Stimulated activated memory B cell treated with anti-CD40 and anti-IgM and Interleukin-4, amounts not matched to agents 10 μg/mL and 1 μg/mL and 100 μg/mL, for 72 hours (primary cell): Measurements from ENCODE around the gene MYOM1.
"Not testable (repeated sequence)": the region's sequence is repeated elsewhere in the genome, so short reads cannot be mapped to it uniquely, and the experiment has no call there.

Experiments
- ATAC-seq: fragments of 150-1000 bp; cut with Tn5 transposase; 2 replicates; pipeline ENCODE4 v1.10.0; 2021
- H3K27ac Mint-ChIP-seq: one replicate; pipeline ENCODE4 v1.8.0; 2022; ENCODE audit warnings: mild to moderate bottlenecking, mixed read lengths
- H3K27me3 Mint-ChIP-seq: one replicate; pipeline ENCODE4 v1.8.0; 2022; ENCODE audit warnings: mixed read lengths
- H3K36me3 Mint-ChIP-seq: one replicate; pipeline ENCODE4 v1.8.0; 2022; ENCODE audit warnings: mixed read lengths
- H3K4me1 Mint-ChIP-seq: one replicate; pipeline ENCODE4 v1.8.0; 2022; ENCODE audit warnings: mixed read lengths
- H3K4me3 Mint-ChIP-seq: one replicate; pipeline ENCODE4 v1.8.0; 2022; ENCODE audit warnings: mild to moderate bottlenecking, moderate library complexity, mixed read lengths
- H3K9me3 Mint-ChIP-seq: one replicate; pipeline ENCODE4 v1.8.0; 2022; ENCODE audit warnings: mixed read lengths

Gene MYOM1

DNA sequence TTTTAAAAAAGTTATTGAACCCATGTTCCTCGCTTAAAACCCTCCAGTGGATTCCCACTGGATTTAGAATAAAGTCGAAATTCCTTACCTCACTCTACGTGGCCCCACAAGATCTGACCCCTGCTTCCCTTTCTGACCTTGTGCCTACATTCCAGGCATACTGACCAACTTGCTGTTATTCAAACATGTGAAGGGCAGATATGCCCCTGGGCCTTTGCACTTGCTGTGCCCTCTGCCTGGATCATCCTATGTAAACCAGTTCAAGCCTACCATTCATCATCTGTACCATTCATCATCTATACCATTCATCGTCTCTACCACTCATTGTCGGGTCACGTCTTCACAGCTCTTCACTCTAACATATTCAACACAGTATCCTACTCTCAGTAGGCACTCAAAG, 165.6 kb downstream of the MYOM1 start:
- Mint-ChIP-seq H3K27me3 (peaks cover 28% of the 10 kb centered on the region), H3K4me3 (no peak overlapping the region), H3K36me3 (peaks cover 6% of the 10 kb centered on the region), H3K27ac (no peak overlapping the region), H3K9me3 (peaks cover 10% of the 10 kb centered on the region), H3K4me1 (no peaks in the 10 kb centered on the region)
- no peak for ATAC-seq

DNA sequence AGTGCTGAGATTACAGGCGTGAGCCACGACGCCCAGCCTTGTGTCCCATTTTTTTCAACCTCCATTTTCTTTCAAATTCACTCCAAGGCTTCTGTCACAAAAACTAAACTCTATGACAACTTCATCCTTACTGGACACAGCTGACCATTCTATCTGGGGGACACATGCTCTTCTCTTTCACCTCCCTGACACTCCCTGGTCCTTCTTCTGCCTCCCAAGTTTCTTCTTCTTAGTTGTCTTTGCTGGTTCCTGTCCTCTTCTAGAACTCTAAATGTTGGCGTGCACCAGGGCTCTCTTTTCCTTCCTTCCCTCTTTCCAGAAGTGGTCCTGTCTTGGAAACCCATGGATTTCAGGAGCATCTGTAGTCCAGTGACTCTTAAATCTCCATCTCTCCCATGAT, 166.7 kb downstream of the MYOM1 start:
- no peak overlapping the region for H3K27ac Mint-ChIP-seq
- no peak for ATAC-seq
- no peaks in the 10 kb centered on the region for H3K4me1 Mint-ChIP-seq

DNA sequence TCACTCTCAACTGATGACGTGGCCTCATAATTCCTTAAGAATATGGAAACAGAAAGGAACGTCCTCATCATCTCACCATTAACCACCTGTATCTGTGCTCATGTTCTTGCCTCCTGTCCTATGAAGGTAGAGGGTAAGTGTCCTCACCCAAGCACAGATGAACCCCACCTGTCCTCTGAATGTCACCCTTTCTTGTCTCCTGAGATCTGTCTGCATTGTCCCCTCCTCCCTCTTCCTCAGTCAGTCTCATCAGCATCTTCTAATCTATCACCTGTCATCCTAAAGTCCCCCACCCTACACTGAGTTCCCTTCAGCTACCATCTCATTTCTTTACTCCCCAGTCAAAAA, 167.4 kb downstream of the MYOM1 start:
- Mint-ChIP-seq H3K4me3 (no peak overlapping the region), H3K27me3 (peaks cover 28% of the 10 kb centered on the region), H3K27ac (no peak overlapping the region), H3K9me3 (peaks cover 10% of the 10 kb centered on the region), H3K4me1 (no peaks in the 10 kb centered on the region), H3K36me3 (peaks cover 6% of the 10 kb centered on the region)
- no peak for ATAC-seq

More for the DNA sequence above, 166.7 kb downstream of the MYOM1 start:
- Mint-ChIP-seq H3K9me3 (peaks cover 10% of the 10 kb centered on the region), H3K4me3 (no peak overlapping the region), H3K36me3 (peaks cover 6% of the 10 kb centered on the region), H3K27me3 (peaks cover 28% of the 10 kb centered on the region)

DNA sequence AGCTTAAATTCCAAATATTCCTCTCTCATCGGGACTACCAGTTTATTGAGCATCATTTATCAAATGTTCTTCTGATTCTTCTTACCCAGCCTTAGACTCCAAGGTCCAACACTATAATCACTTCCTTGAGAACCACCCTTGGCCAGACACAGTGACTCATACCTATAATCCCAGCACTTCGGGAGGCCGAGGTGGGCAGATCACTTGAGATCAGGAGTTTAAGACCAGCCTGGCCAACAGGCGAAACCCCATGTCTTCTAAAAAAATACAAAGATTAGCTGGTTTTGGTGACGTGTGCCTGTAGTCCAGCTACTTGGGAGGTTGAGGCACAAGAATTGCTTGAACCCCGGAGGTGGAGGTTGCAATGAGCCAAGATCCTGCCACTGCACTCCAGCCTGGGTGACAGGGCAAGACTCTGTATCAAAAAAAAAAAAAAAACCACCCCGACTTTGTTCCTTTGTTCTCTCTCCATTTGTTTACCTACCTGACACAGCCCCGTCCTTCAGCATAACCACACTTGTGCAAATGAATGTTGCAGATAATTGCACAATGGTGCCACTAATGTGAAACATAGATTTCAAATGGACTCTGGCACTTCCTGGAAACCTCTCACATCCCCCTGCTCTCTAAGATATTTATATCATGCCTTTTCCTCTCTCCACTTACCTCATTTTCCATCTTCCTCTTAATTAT, 167.9 kb downstream of the MYOM1 start:
- ATAC-seq = no peak
- Mint-ChIP-seq H3K4me3 (no peak overlapping the region), H3K27me3 (peaks cover 26% of the 10 kb centered on the region), H3K27ac (no peak overlapping the region), H3K4me1 (no peaks in the 10 kb centered on the region), H3K36me3 (peaks cover 6% of the 10 kb centered on the region), H3K9me3 (peaks cover 10% of the 10 kb centered on the region)

DNA sequence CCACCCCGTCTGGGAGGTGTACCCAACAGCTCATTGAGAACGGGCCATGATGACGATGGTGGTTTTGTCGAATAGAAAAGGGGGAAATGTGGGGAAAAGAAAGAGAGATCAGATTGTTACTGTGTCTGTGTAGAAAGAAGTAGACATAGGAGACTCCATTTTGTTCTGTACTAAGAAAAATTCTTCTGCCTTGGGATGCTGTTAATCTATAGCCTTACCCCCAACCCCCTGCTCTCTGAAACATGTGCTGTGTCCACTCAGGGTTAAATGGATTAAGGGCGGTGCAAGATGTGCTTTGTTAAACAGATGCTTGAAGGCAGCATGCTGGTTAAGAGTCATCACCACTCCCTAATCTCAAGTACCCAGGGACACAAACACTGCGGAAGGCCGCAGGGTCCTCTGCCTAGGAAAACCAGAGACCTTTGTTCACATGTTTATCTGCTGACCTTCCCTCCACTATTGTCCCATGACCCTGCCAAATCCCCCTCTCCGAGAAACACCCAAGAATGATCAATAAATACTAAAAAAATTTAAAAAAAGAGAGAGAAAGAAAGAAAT, 169.8 kb downstream of the MYOM1 start:
- not testable (repeated sequence) for ATAC-seq, H3K27ac Mint-ChIP-seq, H3K36me3 Mint-ChIP-seq, H3K9me3 Mint-ChIP-seq, H3K4me3 Mint-ChIP-seq, H3K4me1 Mint-ChIP-seq
- peaks cover 18% of the 10 kb centered on the region for H3K27me3 Mint-ChIP-seq

DNA sequence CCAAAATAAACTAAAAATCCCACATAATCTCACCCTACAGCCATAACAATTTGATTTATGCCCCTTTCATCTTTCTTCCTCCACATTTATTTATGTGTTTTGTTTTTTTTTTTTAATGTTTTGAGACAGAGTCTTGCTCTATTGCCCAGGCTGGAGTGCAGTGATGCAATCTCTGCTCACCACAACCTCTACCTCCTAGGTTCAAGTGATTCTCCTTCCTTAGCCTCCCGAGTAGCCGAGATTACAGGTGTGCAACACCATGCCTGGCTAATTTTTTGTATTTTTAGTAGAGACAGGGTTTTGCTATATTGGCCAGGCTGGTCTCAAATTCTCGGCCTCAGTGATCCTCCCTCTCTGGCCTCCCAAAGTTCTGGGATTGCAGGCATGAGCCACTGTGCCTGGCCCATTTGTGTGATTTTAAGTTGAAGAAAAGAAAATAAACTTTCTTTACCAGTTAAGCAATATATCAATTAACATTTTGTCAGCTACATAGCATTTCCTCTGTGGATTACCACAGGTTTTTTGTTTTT, 170.9 kb downstream of the MYOM1 start:
- H3K27ac Mint-ChIP-seq = no peak overlapping the region
- peaks cover 6% of the 10 kb centered on the region for H3K9me3 Mint-ChIP-seq
- H3K36me3 Mint-ChIP-seq = no peaks in the 10 kb centered on the region
- no peak overlapping the region for H3K4me3 Mint-ChIP-seq
- peaks cover 9% of the 10 kb centered on the region for H3K27me3 Mint-ChIP-seq
- ATAC-seq = no peak
- peaks cover 6% of the 10 kb centered on the region for H3K4me1 Mint-ChIP-seq

DNA sequence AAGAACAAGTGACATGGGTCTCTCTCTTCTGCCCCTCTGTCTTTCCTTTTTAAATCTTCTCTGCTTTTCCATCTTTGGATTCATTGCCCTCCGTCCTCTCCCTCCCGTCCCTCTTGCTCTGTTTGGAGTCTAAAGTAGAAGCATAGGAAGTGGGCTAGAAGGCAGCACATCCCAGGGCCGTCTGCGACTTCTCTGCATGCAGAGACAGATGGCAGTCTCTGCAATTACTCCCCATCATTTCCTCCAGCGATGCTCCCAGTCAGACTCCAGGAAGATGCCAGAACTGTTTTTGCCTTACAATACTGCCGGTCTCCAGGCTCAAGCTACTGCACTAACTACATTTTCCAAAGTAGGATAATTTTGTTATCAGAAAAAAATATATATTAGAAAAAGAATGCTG, 171.6 kb downstream of the MYOM1 start:
- Mint-ChIP-seq H3K36me3 (no peaks in the 10 kb centered on the region), H3K9me3 (peaks cover under 1% of the 10 kb centered on the region), H3K4me3 (no peak overlapping the region), H3K27me3 (peaks cover 2% of the 10 kb centered on the region), H3K27ac (no peak overlapping the region), H3K4me1 (peaks cover 6% of the 10 kb centered on the region)
- ATAC-seq = no peak

DNA sequence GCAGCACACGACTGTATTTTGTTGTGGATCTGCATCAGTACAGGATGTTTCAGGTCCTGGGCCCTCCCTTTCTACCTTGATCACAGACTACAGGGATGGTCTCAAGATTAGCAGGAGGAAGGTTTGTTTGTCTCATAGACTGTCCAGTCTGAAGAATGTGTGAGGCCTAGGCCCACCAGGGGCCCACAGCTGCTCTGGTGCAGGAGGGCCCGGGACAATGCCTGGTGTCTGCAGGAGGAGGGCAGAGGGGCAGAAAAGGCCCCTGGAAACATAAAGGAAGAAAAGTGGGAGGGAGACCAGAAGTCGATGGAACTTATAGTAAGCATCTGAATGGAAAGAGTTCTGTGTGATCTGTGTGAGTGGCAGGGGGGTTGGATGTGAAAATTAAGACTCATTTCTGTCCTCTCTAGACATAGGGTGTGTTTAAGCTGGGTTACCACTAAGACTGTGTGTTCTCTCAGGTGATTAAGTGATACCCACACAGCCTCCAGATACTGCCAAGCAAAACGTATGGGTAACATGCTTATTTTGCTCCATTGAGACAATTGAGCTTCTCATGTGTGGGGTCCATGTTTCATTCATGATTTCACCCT, 173.5 kb downstream of the MYOM1 start:
- H3K9me3 Mint-ChIP-seq = no peaks in the 10 kb centered on the region
- H3K36me3 Mint-ChIP-seq = no peaks in the 10 kb centered on the region
- peaks cover 6% of the 10 kb centered on the region for H3K4me1 Mint-ChIP-seq
- no peak overlapping the region for H3K4me3 Mint-ChIP-seq
- ATAC-seq = no peak
- no peak overlapping the region for H3K27ac Mint-ChIP-seq
- H3K27me3 Mint-ChIP-seq = no peaks in the 10 kb centered on the region

DNA sequence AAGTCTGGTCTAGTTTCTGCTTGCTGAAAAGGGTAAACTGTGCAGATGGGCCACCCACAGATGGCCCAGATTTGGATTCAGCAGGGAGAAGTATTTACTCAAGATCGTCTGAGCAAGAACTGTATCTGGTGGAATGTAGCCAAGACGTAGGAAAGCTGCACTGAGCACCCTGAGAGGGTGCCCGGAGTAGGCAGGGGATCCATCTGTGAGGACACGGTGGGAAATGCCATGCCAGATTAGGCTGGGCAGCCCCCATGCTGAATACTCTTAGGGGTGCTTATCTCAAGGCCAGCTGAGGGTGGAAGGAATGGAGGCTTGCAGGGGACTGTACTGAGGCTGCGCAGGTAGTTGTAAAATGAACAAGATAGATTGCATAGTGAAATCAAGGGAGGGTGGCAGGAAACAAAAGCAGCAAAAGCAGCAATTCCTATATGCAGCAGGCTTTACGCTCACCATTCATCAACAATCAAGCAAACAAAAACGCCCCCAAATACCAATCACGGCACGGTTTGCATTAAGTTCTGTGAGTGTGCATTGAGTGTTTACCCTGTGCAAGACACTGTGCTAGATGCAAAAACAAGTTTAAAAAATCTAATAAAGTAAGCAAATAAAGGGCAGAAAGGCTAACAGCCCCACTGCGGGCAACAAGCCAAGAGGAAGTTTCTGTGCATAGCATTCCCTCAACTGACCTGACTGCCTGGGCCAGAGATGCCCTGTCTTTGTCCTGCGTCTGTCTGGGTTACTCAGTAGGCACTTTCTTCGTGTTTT, 174.7 kb downstream of the MYOM1 start:
- no peak overlapping the region for H3K4me3 Mint-ChIP-seq
- ATAC-seq = no peak
- H3K36me3 Mint-ChIP-seq = no peaks in the 10 kb centered on the region
- H3K27ac Mint-ChIP-seq = no peak overlapping the region
- H3K4me1 Mint-ChIP-seq = peaks cover 6% of the 10 kb centered on the region
- H3K27me3 Mint-ChIP-seq = no peaks in the 10 kb centered on the region
- H3K9me3 Mint-ChIP-seq = no peaks in the 10 kb centered on the region

DNA sequence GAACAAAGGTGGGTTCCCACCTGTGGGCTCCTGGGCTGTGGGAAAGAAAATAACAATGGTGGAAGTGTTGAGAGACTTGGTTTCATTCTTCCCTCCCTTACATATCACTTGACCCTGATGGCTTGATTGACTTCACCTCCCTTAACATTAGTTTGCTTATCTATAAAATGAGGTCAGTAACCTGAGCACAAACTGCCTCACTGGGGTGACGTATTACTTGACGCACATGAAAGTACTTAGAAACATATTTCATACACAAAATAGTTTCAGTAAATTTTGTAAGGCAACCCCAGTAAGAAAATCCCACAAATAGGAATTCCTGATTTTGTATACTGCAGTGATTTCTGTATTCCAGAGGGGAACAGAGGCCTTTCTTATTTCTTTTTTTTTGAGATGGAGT, 177.4 kb downstream of the MYOM1 start:
- no peak for ATAC-seq
- H3K27me3 Mint-ChIP-seq = no peaks in the 10 kb centered on the region
- H3K9me3 Mint-ChIP-seq = no peaks in the 10 kb centered on the region
- H3K4me1 Mint-ChIP-seq = peaks cover 11% of the 10 kb centered on the region
- H3K27ac Mint-ChIP-seq = no peak overlapping the region
- no peaks in the 10 kb centered on the region for H3K36me3 Mint-ChIP-seq
- no peak overlapping the region for H3K4me3 Mint-ChIP-seq

DNA sequence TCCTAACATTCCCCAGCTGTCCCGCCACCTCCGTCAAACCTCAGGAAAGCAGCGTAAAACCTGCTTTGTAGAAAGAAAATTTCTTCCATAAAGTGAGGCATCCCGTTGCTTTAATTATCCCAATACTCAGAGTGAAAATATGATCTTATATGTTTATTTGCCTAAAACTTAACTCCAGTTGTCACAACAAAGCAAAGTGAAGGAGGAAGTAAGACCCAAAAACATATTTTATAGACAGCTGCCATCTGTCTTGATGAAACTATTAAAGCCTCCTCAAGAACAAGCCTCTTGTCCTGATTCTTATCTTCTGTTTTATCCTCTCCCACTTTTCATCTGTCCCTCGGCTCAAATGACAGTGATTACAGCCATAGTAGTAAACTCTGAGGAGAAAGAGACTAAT, 177.9 kb downstream of the MYOM1 start:
- H3K27ac Mint-ChIP-seq = no peak overlapping the region
- no peaks in the 10 kb centered on the region for H3K36me3 Mint-ChIP-seq
- H3K27me3 Mint-ChIP-seq = no peaks in the 10 kb centered on the region
- no peaks in the 10 kb centered on the region for H3K9me3 Mint-ChIP-seq
- no peak for ATAC-seq
- H3K4me1 Mint-ChIP-seq = peaks cover 13% of the 10 kb centered on the region
- no peak overlapping the region for H3K4me3 Mint-ChIP-seq

DNA sequence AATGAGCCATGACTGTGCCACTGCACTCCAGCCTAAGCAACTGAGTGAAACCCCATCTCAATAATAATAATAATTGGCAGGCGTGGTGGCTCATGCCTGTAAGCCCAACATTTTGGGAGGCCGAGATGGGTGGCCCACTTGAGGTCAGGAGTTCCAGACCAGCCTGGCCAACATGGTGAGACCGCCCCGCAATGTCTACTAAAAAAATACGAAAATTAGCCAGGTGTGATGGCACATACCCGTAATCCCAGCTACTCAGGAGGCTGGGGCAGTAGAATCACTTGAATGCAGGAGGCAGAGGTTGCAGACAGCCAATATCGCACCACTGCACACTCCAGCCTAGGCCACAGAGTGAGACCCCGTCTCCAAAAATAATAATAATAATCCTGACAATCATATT, 178.9 kb downstream of the MYOM1 start:
- H3K27me3 Mint-ChIP-seq = no peaks in the 10 kb centered on the region
- H3K27ac Mint-ChIP-seq = no peak overlapping the region
- H3K4me3 Mint-ChIP-seq = no peak overlapping the region
- H3K36me3 Mint-ChIP-seq = no peaks in the 10 kb centered on the region
- H3K9me3 Mint-ChIP-seq = no peaks in the 10 kb centered on the region
- ATAC-seq = no peak
- peaks cover 13% of the 10 kb centered on the region for H3K4me1 Mint-ChIP-seq

DNA sequence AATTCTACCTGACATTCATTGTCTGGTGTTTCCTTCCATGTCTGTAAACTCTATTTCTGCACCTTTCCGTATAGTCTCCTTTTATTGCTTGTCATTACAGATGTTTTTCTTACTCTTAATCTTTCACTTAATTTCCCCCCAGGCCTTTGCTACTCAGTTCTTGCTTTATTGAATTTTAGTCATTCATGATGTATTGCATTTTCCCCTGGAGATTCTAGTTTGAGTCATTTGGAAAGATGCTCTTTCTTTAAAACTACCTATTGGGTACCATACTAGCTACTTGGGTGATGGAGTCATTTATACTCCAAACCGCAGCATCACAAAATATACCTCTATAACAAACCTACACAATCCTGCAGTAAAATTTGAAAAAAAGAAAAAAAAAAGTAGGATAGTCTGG, 179.6 kb downstream of the MYOM1 start:
- H3K4me3 Mint-ChIP-seq = no peak overlapping the region
- no peaks in the 10 kb centered on the region for H3K36me3 Mint-ChIP-seq
- H3K27ac Mint-ChIP-seq = no peak overlapping the region
- H3K9me3 Mint-ChIP-seq = no peaks in the 10 kb centered on the region
- H3K27me3 Mint-ChIP-seq = no peaks in the 10 kb centered on the region
- H3K4me1 Mint-ChIP-seq = peaks cover 11% of the 10 kb centered on the region
- ATAC-seq = no peak

DNA sequence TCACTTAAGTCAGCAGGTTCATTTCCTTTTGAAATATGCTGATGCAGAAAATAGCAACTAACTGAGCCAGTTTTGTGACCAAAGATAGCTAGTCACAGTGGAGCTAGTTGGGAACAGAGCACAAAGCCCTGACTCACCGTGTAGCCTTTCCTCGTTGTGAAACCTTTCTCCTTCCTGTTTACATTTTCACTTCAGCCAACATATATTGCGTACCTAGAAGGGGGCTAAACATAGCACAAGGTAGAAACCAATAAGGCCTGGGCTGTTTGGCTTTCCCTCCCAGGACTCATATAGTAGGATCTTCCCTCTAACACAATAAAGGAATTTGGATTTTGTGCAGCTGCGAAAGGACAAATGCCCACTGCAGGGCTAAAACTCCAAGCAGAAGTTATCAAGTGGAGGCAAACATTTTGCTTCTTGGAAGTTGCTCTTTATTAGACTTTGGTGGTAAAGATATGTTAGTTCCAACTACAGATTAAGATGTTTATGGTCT, 182.3 kb downstream of the MYOM1 start:
- peak; percentile 85 for ATAC-seq
- Mint-ChIP-seq H3K36me3 (no peaks in the 10 kb centered on the region), H3K27me3 (no peaks in the 10 kb centered on the region), H3K4me3 (no peak overlapping the region), H3K9me3 (no peaks in the 10 kb centered on the region), H3K27ac (peak overlapping the region; percentile 74), H3K4me1 (peaks cover 6% of the 10 kb centered on the region)

DNA sequence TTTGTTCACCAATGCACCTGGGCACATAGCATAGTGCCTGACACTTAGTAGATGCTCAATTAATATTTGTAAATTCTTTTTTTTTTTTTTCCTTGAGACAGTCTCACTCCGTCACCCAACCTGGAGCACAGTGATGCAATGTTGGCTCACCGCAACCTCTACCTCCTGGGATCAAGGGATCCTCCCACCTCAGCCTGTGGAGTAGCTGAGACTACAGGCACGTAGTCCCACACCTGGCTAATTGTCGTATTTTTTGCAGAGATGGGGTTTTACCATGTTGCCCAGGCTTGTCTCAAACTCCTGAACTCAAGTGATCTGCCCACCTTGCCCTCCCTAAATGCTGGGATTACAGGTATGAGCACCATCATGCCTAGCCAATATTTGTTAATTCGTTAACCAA, 183.7 kb downstream of the MYOM1 start:
- H3K27ac Mint-ChIP-seq = peak overlapping the region; percentile 40
- no peaks in the 10 kb centered on the region for H3K27me3 Mint-ChIP-seq
- H3K4me3 Mint-ChIP-seq = no peak overlapping the region
- H3K9me3 Mint-ChIP-seq = no peaks in the 10 kb centered on the region
- H3K4me1 Mint-ChIP-seq = peaks cover 6% of the 10 kb centered on the region
- ATAC-seq = no peak
- H3K36me3 Mint-ChIP-seq = no peaks in the 10 kb centered on the region
